Gastroesophageal sphincter (tissue), 4 donors: Measurements from ENCODE around the gene HTR2A. TPM values are rescaled to one million over a fixed set of nuclear protein-coding genes. Genes with fewer than 3 reads are reported as not detected.

Experiments used
- ATAC-seq: fragments of 150-250 bp; one replicate; pipeline ENCODE4 v1.9.1; 2016; ENCODE audit warnings: mild to moderate bottlenecking, moderate library complexity
- H3K27ac ChIP-seq, 4 donors: fragments of 200-600 bp; sonication (generic) in 3 of 4; 1 replicate in 3 of 4; 2 replicates in 1 of 4; pipeline ENCODE4 v1.5.1; 2016 to 2019
- H3K27me3 ChIP-seq: fragments of 200-600 bp; sonication (generic); one replicate; pipeline ENCODE4 v1.5.1; 2019
- H3K36me3 ChIP-seq, 2 donors: fragments of 200-600 bp; sonication (generic); one replicate each; pipeline ENCODE4 v1.5.1; 2019; ENCODE audit warnings: control low read depth in 1 of 2
- H3K4me1 ChIP-seq, 3 donors: fragments of 200-600 bp; sonication (generic); 1 replicate in 2 of 3; 2 replicates in 1 of 3; pipeline ENCODE4 v1.5.1; 2016 to 2019; ENCODE audit warnings: control low read depth in 2 of 3
- H3K4me3 ChIP-seq, 2 donors: fragments of 200-600 bp; sonication (generic); one replicate each; pipeline ENCODE4 v1.5.1; 2019; ENCODE audit warnings: mild to moderate bottlenecking in 1 of 2, moderate library complexity in 1 of 2
- H3K9me3 ChIP-seq, 3 donors: fragments of 200-600 bp; sonication (generic); one replicate each; pipeline ENCODE4 v1.5.1; 2017 to 2019; ENCODE audit warnings: control low read depth in 2 of 3
- EP300 ChIP-seq: sonication (generic); formaldehyde crosslinking; IDR thresholded peaks from one replicate; pipeline ENCODE4 v1.6.1; 2017; ENCODE audit warnings: antibody characterized with exemption, mild to moderate bottlenecking
- POLR2A ChIP-seq, 2 donors: fragments of 450-650 bp; IDR thresholded peaks; one replicate each; pipeline ENCODE4 v1.6.1; 2017; ENCODE audit warnings: antibody characterized with exemption in 2 of 2, mild to moderate bottlenecking in 2 of 2, moderate library complexity in 1 of 2
- POLR2AphosphoS5 ChIP-seq: sonication (generic); formaldehyde crosslinking; IDR thresholded peaks from one replicate; pipeline ENCODE4 v1.6.1; 2017; ENCODE audit warnings: antibody characterized with exemption
- WGBS, 2 donors: methylation state at CpG; one replicate each; pipeline ENCODE4 v1.1.5; 2018; ENCODE audit warnings: low coverage in 1 of 2; 5-methylcytosine and 5-hydroxymethylcytosine counted together
- total RNA-seq, 4 donors: library from RNA; depleted of rRNA; stranded (reverse); fragments of >200 nt; gene quantifications; one replicate each; pipeline ENCODE4 v1.1.0, GENCODE V29; 2016
- TF ChIP-seq, protein P1 (sequence below), 4 experiments: fragments of 200-600 bp in 2 of 4; fragments of 450-650 bp in 2 of 4; sonication (generic) in 1 of 4; IDR thresholded peaks; one replicate each; pipeline ENCODE4 v1.5.1; 2017 to 2019; ENCODE audit warnings: antibody characterized with exemption in 4 of 4, mild to moderate bottlenecking in 2 of 4, moderate library complexity in 2 of 4

HTR2A gene
- total RNA-seq, 4 donors from 2014 or later = 0.40 to 1.7 (median 0.54) TPM

DNA sequence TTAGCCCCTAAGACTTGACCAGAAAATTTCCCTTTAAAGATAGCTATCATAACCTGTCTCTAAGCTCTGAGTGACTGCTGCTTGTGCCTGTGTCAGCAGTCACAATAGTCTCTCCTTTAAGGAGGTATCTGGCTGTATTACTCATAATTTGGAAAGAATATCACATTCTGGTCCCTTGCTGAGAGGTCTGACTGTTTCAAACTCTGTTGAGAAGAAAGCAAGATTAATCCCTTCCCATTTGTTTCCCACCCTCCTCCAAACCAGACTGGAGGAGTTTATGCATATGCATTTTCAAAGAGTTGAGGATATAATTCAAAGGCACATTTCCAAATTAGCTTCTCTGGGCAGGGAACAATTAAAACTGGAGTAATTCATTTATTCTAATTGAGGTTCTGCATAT lies 2.3 kb downstream of the HTR2A start:
- peak overlapping the region in 3 of 4 donors; percentile 69 to 82 (median 75) for H3K27ac ChIP-seq
- ATAC-seq = peak; percentile 48
- H3K9me3 ChIP-seq = no peaks in the 10 kb centered on the region
- H3K4me1 ChIP-seq = peaks cover 0 to 42% (median 3%) of the 10 kb centered on the region in 3 donors
- no peaks in the 10 kb centered on the region for H3K27me3 ChIP-seq
- H3K36me3 ChIP-seq = no peaks in the 10 kb centered on the region
- TF ChIP-seq POLR2A (IDR thresholded peaks at IDR 0.05) = no peak
- TF ChIP-seq POLR2AphosphoS5 = no peak
- no peak for TF ChIP-seq EP300
- TF ChIP-seq, protein P1, sequence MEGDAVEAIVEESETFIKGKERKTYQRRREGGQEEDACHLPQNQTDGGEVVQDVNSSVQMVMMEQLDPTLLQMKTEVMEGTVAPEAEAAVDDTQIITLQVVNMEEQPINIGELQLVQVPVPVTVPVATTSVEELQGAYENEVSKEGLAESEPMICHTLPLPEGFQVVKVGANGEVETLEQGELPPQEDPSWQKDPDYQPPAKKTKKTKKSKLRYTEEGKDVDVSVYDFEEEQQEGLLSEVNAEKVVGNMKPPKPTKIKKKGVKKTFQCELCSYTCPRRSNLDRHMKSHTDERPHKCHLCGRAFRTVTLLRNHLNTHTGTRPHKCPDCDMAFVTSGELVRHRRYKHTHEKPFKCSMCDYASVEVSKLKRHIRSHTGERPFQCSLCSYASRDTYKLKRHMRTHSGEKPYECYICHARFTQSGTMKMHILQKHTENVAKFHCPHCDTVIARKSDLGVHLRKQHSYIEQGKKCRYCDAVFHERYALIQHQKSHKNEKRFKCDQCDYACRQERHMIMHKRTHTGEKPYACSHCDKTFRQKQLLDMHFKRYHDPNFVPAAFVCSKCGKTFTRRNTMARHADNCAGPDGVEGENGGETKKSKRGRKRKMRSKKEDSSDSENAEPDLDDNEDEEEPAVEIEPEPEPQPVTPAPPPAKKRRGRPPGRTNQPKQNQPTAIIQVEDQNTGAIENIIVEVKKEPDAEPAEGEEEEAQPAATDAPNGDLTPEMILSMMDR (IDR thresholded peaks at IDR 0.05) = no peak
- peak overlapping the region; percentile 36 to 60 for H3K4me3 ChIP-seq

DNA sequence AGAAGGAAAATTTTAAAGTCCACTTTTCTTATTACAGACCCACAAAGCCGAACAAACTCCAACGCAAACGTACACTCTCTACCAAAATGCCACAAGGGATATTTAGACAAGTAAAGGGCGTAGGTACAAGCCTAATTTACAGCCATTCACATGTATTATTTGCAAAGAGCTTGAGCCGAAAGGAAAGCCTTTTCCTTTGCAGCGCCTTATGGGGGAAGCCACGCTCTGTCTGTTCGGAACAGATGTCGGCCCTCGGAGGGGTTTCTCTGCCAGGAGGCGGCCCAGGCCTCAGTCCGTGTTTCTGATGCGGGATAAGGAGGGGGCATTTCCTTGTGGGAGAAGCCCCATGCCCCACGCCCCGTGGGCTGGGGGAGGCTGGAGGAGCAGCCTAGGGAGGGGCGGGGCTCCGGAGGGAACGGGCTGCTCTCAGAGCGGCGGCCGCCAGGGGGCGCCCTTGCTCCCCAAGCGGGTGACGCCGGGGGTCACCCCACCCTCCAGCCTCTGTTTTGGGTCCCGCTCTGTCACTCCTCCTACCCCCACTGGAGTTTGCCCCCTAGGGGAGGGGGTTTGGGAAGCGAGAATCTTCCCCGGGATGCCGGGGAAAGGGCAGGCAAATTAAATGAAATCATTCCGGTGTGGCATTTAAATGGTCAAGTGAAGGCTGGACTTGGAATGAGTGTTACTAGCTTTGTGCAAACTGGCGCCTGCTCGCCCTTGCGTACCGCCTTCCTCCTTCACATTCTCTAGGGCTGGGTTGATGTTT lies 2.9 kb downstream of the HTR2A start:
- peaks cover 0 to 42% (median 3%) of the 10 kb centered on the region in 3 donors for H3K4me1 ChIP-seq
- no peaks in the 10 kb centered on the region for H3K27me3 ChIP-seq
- TF ChIP-seq, protein P1 (IDR thresholded peaks at IDR 0.05) = peak; percentile 89 to 99 (median 94)
- TF ChIP-seq POLR2A (IDR thresholded peaks at IDR 0.05) (no peak), POLR2AphosphoS5 (no peak), EP300 (no peak)
- H3K4me3 ChIP-seq = peak overlapping the region; percentile 36 to 60
- 0 to 3% methylated on average over 7 to 9 of the region's 34 CpGs for WGBS, 2 donors
- H3K27ac ChIP-seq = peak overlapping the region in 3 of 4 donors; percentile 69 to 82 (median 75)
- H3K9me3 ChIP-seq = no peaks in the 10 kb centered on the region
- no peaks in the 10 kb centered on the region for H3K36me3 ChIP-seq
- ATAC-seq = peak; percentile 89

DNA sequence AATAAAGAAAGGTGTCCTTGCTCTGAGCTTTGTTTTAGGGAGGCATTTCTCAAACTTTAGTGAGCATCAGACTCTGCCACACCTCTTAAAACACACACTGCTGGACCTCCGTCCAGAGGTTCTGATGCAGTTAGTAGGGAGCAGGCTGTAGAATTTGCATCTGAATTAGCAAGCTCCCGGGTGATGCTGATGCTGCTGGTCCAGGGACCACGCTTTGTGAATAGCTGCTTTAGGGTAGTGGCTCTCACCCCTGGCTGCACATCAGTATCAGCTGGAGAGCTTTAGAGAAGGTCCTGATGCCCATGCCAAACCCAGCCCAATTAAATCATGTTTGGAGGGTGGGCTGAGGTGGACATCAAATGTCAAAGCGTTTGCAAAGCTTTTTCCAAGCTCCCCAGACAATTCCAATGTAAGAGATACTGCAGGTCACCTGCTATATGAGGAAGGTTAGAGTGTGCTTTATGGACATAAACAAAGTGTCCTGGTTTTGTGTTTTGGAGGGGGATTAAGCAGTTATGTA lies 3.6 kb downstream of the HTR2A start:
- H3K27ac ChIP-seq = peak overlapping the region in 2 of 4 donors; percentile 69 to 75
- ATAC-seq = no peak
- H3K9me3 ChIP-seq = no peaks in the 10 kb centered on the region
- H3K4me1 ChIP-seq = peaks cover 0 to 42% (median 3%) of the 10 kb centered on the region in 3 donors
- H3K36me3 ChIP-seq = no peaks in the 10 kb centered on the region
- peak overlapping the region in 1 of 2 donors; percentile 60 for H3K4me3 ChIP-seq
- TF ChIP-seq, protein P1 (IDR thresholded peaks at IDR 0.05) = no peak
- peak; percentile 2 for TF ChIP-seq EP300
- H3K27me3 ChIP-seq = no peaks in the 10 kb centered on the region
- WGBS, 2 donors = 0% methylated on average over 1 to 2 of the region's 4 CpGs

DNA sequence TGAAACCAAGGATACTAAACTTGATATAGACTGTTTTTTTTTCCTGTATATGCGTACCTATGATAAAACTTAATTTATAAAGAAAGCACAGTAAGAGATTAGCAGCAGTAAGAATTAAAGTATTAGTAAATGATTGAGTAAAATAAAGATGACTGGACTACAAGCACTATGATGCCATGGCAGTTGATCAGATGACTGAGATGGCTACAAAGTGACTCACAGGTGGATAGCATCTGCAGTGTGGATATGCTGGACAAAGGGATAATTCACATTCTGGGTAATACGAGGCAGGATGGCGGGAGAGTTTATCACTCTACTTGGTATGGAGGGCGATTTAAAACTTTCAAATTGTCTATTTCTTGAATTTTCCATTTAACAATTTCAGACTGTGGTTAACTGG lies 11.8 kb downstream of the HTR2A start:
- Histone ChIP-seq H3K36me3 (no peaks in the 10 kb centered on the region), H3K27me3 (peaks cover 4% of the 10 kb centered on the region), H3K4me3 (no peak overlapping the region), H3K27ac (no peak overlapping the region), H3K4me1 (no peaks in the 10 kb centered on the region), H3K9me3 (no peaks in the 10 kb centered on the region)
- TF ChIP-seq, protein P1 (IDR thresholded peaks at IDR 0.05) = no peak
- TF ChIP-seq POLR2A (IDR thresholded peaks at IDR 0.05) (no peak), EP300 (no peak), POLR2AphosphoS5 (no peak)
- WGBS, 2 donors = 89 to 97% methylated on average over 4 of the region's 4 CpGs
- ATAC-seq = no peak

DNA sequence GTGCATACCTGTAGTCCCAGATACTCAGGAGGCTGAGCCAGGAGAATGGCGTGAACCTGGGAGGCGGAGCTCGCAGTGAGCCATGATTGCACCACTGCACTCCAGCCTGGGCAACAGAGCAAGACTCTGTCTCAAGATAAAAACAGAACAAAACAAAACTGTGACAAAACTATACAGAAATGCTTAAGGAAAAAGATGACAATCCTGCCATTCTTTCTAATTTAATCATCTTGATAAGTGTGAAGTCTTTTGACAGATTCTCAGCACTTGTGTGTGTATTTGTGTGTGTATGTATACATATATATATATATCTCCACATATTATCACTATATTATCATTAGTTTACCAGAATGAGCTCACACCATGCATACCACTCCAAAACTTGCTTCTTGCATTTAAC lies 12.3 kb downstream of the HTR2A start:
- 95 to 100% methylated on average over 2 to 3 of the region's 3 CpGs for WGBS, 2 donors
- no peak for ATAC-seq
- Histone ChIP-seq H3K4me1 (no peaks in the 10 kb centered on the region), H3K9me3 (no peaks in the 10 kb centered on the region), H3K27ac (no peak overlapping the region), H3K27me3 (peaks cover 9% of the 10 kb centered on the region), H3K4me3 (no peak overlapping the region), H3K36me3 (no peaks in the 10 kb centered on the region)
- TF ChIP-seq POLR2AphosphoS5 = no peak
- no peak for TF ChIP-seq EP300
- no peak for TF ChIP-seq POLR2A (IDR thresholded peaks at IDR 0.05)
- TF ChIP-seq, protein P1 (IDR thresholded peaks at IDR 0.05) = no peak
